HUES64 (cell line): ENCODE data around the gene NOTUM. TPM values are rescaled to one million over a fixed set of nuclear protein-coding genes. Genes with fewer than 3 reads are reported as not detected.

Source experiments
- H3K27ac ChIP-seq: 2 replicates; pipeline ENCODE4 v1.7.0; 2013; ENCODE audit warnings: low read depth, low read length, inconsistent platforms
- H3K27me3 ChIP-seq: 2 replicates; pipeline ENCODE4 v1.6.1; 2013; ENCODE audit warnings: mild to moderate bottlenecking, low read length; ENCODE audit not compliant: insufficient read depth
- H3K36me3 ChIP-seq: 2 replicates; pipeline ENCODE4 v1.6.1; 2013; ENCODE audit warnings: mild to moderate bottlenecking, low read length; ENCODE audit not compliant: insufficient read depth
- H3K4me1 ChIP-seq: 2 replicates; pipeline ENCODE4 v1.6.1; 2013; ENCODE audit warnings: mild to moderate bottlenecking, low read length, moderate library complexity; ENCODE audit not compliant: insufficient read depth
- H3K4me3 ChIP-seq: 2 replicates; pipeline ENCODE4 v1.5.1; 2013; ENCODE audit warnings: mild to moderate bottlenecking, low read length, moderate library complexity
- H3K9ac ChIP-seq: 2 replicates; pipeline ENCODE4 v1.6.1; 2013; ENCODE audit warnings: mild to moderate bottlenecking, low read depth, low read length
- H3K9me3 ChIP-seq: 2 replicates; pipeline ENCODE4 v1.6.1; 2013; ENCODE audit warnings: low read depth, low read length; ENCODE audit not compliant: insufficient read depth
- WGBS: fragments of 150-250, 120-280 bp; methylation state at CpG from one replicate; pipeline ENCODE4 v1.1.7; 2013; ENCODE audit warnings: missing lambda C conversion rate; 5-methylcytosine and 5-hydroxymethylcytosine counted together
- polyA plus RNA-seq, 2 experiments: library from polyadenylated mRNA; stranded (reverse); fragments of 50-300 nt; gene quantifications; one replicate each; pipeline ENCODE4 v1.2.3, GENCODE V29; 2013

Gene NOTUM
- 1.00 TPM for polyA plus RNA-seq (2013, experiment 1 of 2)
- polyA plus RNA-seq (2013, experiment 2 of 2), result 0.95 TPM

GRCh38 chr17:81961087-81961511 lies at the start of gene NOTUM:
Gene NOTUM, minus strand, starts transcription at chr17:81961187. Its CDS starts 278 bp downstream, at chr17:81960909.
- Histone ChIP-seq H3K4me1 (no peaks in the 10 kb centered on the region), H3K9me3 (no peaks in the 10 kb centered on the region), H3K9ac (no peak within 1 kb of the TSS), H3K27me3 (peaks cover 98% of the 10 kb centered on the region), H3K27ac (no peak within 1 kb of the TSS), H3K4me3 (peak within 1 kb of the TSS; percentile 41), H3K36me3 (no peaks in the 10 kb centered on the region)
- under 1% methylated on average over 58 of the region's 65 CpGs for WGBS

- H3K36me3 ChIP-seq, result 0 out of 2 replicates have a peak, but pooled peaks cover 3% of the 10 kb centered on the region
- no peaks in the 10 kb centered on the region for H3K4me1 ChIP-seq
- H3K27ac ChIP-seq, result no peak overlapping the region
- no peak overlapping the region for H3K4me3 ChIP-seq
- H3K9me3 ChIP-seq, result no peaks in the 10 kb centered on the region
- H3K27me3 ChIP-seq, result no peaks in the 10 kb centered on the region
- WGBS, result 94% methylated on average over 15 of the region's 15 CpGs
- H3K9ac ChIP-seq, result no peak overlapping the region
Measured at GRCh38 chr17:82009413-82009812, 48.4 kb upstream of the NOTUM start.

GRCh38 chr17:82008941-82009405 lies 48.0 kb upstream of the NOTUM start:
- Histone ChIP-seq H3K36me3 (0 out of 2 replicates have a peak, but pooled peaks cover 3% of the 10 kb centered on the region), H3K27me3 (no peaks in the 10 kb centered on the region), H3K27ac (no peak overlapping the region), H3K4me3 (no peak overlapping the region), H3K9me3 (no peaks in the 10 kb centered on the region), H3K4me1 (no peaks in the 10 kb centered on the region), H3K9ac (no peak overlapping the region; the same call in 1 of the 2 replicates)
- WGBS, result 96% methylated on average over 28 of the region's 28 CpGs

GRCh38 chr17:82008258-82008940 lies 47.4 kb upstream of the NOTUM start:
- Histone ChIP-seq H3K4me1 (no peaks in the 10 kb centered on the region; the same call in 1 of the 2 replicates), H3K27ac (no peak overlapping the region)
- WGBS, result 94% methylated on average over 26 of the region's 26 CpGs

GRCh38 chr17:82007495-82008257 lies 46.7 kb upstream of the NOTUM start:
- Histone ChIP-seq H3K27me3 (no peaks in the 10 kb centered on the region), H3K4me1 (no peaks in the 10 kb centered on the region; the same call in 1 of the 2 replicates), H3K36me3 (0 out of 2 replicates have a peak, but pooled peaks cover 3% of the 10 kb centered on the region), H3K9me3 (no peaks in the 10 kb centered on the region), H3K27ac (no peak overlapping the region), H3K4me3 (no peak overlapping the region), H3K9ac (no peak overlapping the region)
- 94% methylated on average over 30 of the region's 30 CpGs for WGBS

More at GRCh38 chr17:82008258-82008940, 47.4 kb upstream of the NOTUM start:
- H3K4me3 ChIP-seq, result no peak overlapping the region
- H3K9ac ChIP-seq, result no peak overlapping the region
- H3K9me3 ChIP-seq, result no peaks in the 10 kb centered on the region
- H3K27me3 ChIP-seq, result no peaks in the 10 kb centered on the region
- H3K36me3 ChIP-seq, result 0 out of 2 replicates have a peak, but pooled peaks cover 3% of the 10 kb centered on the region

GRCh38 chr17:82007228-82007494 lies 46.2 kb upstream of the NOTUM start:
- no peaks in the 10 kb centered on the region for H3K27me3 ChIP-seq
- no peak overlapping the region for H3K9ac ChIP-seq
- H3K27ac ChIP-seq, result no peak overlapping the region
- 95% methylated on average over 6 of the region's 6 CpGs for whole genome bisulfite sequencing
- 0 out of 2 replicates have a peak, but pooled peaks cover 3% of the 10 kb centered on the region for H3K36me3 ChIP-seq
- no peaks in the 10 kb centered on the region for H3K9me3 ChIP-seq
- no peaks in the 10 kb centered on the region; the same call in 1 of the 2 replicates for H3K4me1 ChIP-seq
- no peak overlapping the region for H3K4me3 ChIP-seq

- H3K36me3 ChIP-seq, result 0 out of 2 replicates have a peak, but pooled peaks cover 3% of the 10 kb centered on the region
- H3K9me3 ChIP-seq, result no peaks in the 10 kb centered on the region
- 92% methylated on average over 24 of the region's 24 CpGs for WGBS
- no peak overlapping the region for H3K27ac ChIP-seq
- no peaks in the 10 kb centered on the region for H3K27me3 ChIP-seq
- no peak overlapping the region for H3K4me3 ChIP-seq
- no peaks in the 10 kb centered on the region; the same call in 1 of the 2 replicates for H3K4me1 ChIP-seq
- H3K9ac ChIP-seq, result no peak overlapping the region
Measured at GRCh38 chr17:82006468-82007227, 45.7 kb upstream of the NOTUM start.

GRCh38 chr17:82005701-82006348 lies 44.8 kb upstream of the NOTUM start:
- H3K9ac ChIP-seq, result no peak overlapping the region
- no peaks in the 10 kb centered on the region for H3K9me3 ChIP-seq
- H3K4me3 ChIP-seq, result no peak overlapping the region
- no peak overlapping the region for H3K27ac ChIP-seq
- H3K27me3 ChIP-seq, result no peaks in the 10 kb centered on the region
- no peaks in the 10 kb centered on the region; the same call in 1 of the 2 replicates for H3K4me1 ChIP-seq
- H3K36me3 ChIP-seq, result no peaks in the 10 kb centered on the region
- 94% methylated on average over 30 of the region's 30 CpGs for WGBS

GRCh38 chr17:82004517-82005455 lies 43.8 kb upstream of the NOTUM start:
- Histone ChIP-seq H3K4me3 (no peak overlapping the region), H3K9me3 (no peaks in the 10 kb centered on the region), H3K27me3 (no peaks in the 10 kb centered on the region), H3K36me3 (no peaks in the 10 kb centered on the region), H3K27ac (no peak overlapping the region), H3K9ac (no peak overlapping the region), H3K4me1 (no peaks in the 10 kb centered on the region; the same call in 1 of the 2 replicates)
- WGBS, result 95% methylated on average over 41 of the region's 41 CpGs
